Loucy (cell line): ENCODE results near the gene BABAM2.

ENCODE experiments used
- H2AFZ ChIP-seq: fragments of 200-600 bp; sonication (generic); 2 replicates; pipeline ENCODE4 v1.6.0; 2016; ENCODE audit warnings: antibody characterized with exemption, mild to moderate bottlenecking, low read length, moderate library complexity
- H3F3A ChIP-seq: fragments of 200-600 bp; 2 replicates; pipeline ENCODE4 v1.6.0; 2016; ENCODE audit warnings: antibody characterized with exemption, low read depth, mild to moderate bottlenecking
- H3K27me3 ChIP-seq: fragments of 200-600 bp; sonication (generic); 2 replicates; pipeline ENCODE4 v1.6.1; 2014; ENCODE audit warnings: low read length, mild to moderate bottlenecking; ENCODE audit not compliant: insufficient read depth, poor library complexity, severe bottlenecking
- H3K36me3 ChIP-seq: fragments of 200-600 bp; sonication (generic); 2 replicates; pipeline ENCODE4 v1.6.1; 2016; ENCODE audit warnings: low read length; ENCODE audit not compliant: insufficient read depth
- H3K4me1 ChIP-seq: fragments of 200-600 bp; sonication (generic); 2 replicates; pipeline ENCODE4 v1.5.1; 2014; ENCODE audit warnings: low read length, mild to moderate bottlenecking; ENCODE audit not compliant: insufficient read depth, poor library complexity, severe bottlenecking
- H3K4me2 ChIP-seq: fragments of 200-600 bp; sonication (generic); 2 replicates; pipeline ENCODE4 v1.6.0; 2014; ENCODE audit warnings: antibody characterized with exemption, low read length, low read depth, mild to moderate bottlenecking; ENCODE audit not compliant: poor library complexity, severe bottlenecking
- H3K4me3 ChIP-seq: fragments of 200-600 bp; sonication (generic); 2 replicates; pipeline ENCODE4 v1.5.1; 2014; ENCODE audit warnings: low read length, mild to moderate bottlenecking, mixed read lengths; ENCODE audit not compliant: poor library complexity, severe bottlenecking
- H3K79me2 ChIP-seq: fragments of 200-600 bp; sonication (generic); 2 replicates; pipeline ENCODE4 v1.6.1; 2014; ENCODE audit warnings: low read length; ENCODE audit not compliant: insufficient read depth
- H3K9ac ChIP-seq: fragments of 200-600 bp; sonication (generic); 2 replicates; pipeline ENCODE4 v1.6.0; 2014; ENCODE audit warnings: mild to moderate bottlenecking, low read depth, low read length, moderate library complexity; ENCODE audit not compliant: poor library complexity, severe bottlenecking
- H3K9me2 ChIP-seq: fragments of 200-600 bp; sonication (generic); replicated peaks from 2 replicates; pipeline ENCODE4 v1.6.1; 2016; ENCODE audit warnings: low read depth, low read length, mixed read lengths
- H3K9me3 ChIP-seq: fragments of 200-600 bp; sonication (generic); 2 replicates; pipeline ENCODE4 v1.6.1; 2014; ENCODE audit warnings: mild to moderate bottlenecking, antibody characterized with exemption, low read length, low read depth; ENCODE audit not compliant: insufficient read depth
- H4K20me1 ChIP-seq: fragments of 200-600 bp; sonication (generic); 2 replicates; pipeline ENCODE4 v1.6.0; 2014; ENCODE audit warnings: antibody characterized with exemption, low read length, mild to moderate bottlenecking; ENCODE audit not compliant: insufficient read depth, poor library complexity, severe bottlenecking
- CTCF ChIP-seq: fragments of 200-600 bp; sonication (generic); conservative IDR thresholded peaks from 2 replicates; pipeline ENCODE4 v1.5.1; 2014; ENCODE audit warnings: mild to moderate bottlenecking, antibody characterized with exemption, low read length
- EZH2phosphoT487 ChIP-seq: fragments of 200-600 bp; IDR thresholded peaks from 2 replicates; pipeline ENCODE4 v1.6.1; 2018; ENCODE audit warnings: antibody characterized with exemption, mild to moderate bottlenecking, moderate library complexity, borderline replicate concordance

BABAM2 gene

GRCh38 chr2:28166956-28167355 is 276.4 kb downstream of the BABAM2 start:
- Histone ChIP-seq H3K4me1 (peaks cover 9% of the 10 kb centered on the region), H2AFZ (no peak overlapping the region), H3F3A (no peaks in the 10 kb centered on the region), H3K4me2 (no peak overlapping the region), H3K9ac (no peak overlapping the region), H3K79me2 (no peaks in the 10 kb centered on the region), H3K9me2 (no peaks in the 10 kb centered on the region), H3K4me3 (no peak overlapping the region), H4K20me1 (no peaks in the 10 kb centered on the region), H3K9me3 (no peaks in the 10 kb centered on the region), H3K27me3 (no peaks in the 10 kb centered on the region), H3K36me3 (no peaks in the 10 kb centered on the region)
- TF ChIP-seq EZH2phosphoT487 (no peak), CTCF (no peak)

GRCh38 chr2:28168376-28168775 is 277.8 kb downstream of the BABAM2 start:
- TF ChIP-seq EZH2phosphoT487 (no peak), CTCF (peak; percentile 22; the same call in 1 of the 2 replicates)
- Histone ChIP-seq H3K9ac (no peak overlapping the region), H2AFZ (no peak overlapping the region), H3F3A (no peaks in the 10 kb centered on the region), H3K4me1 (peaks cover 9% of the 10 kb centered on the region), H3K4me2 (no peak overlapping the region), H4K20me1 (no peaks in the 10 kb centered on the region), H3K9me3 (no peaks in the 10 kb centered on the region), H3K4me3 (no peak overlapping the region), H3K9me2 (no peaks in the 10 kb centered on the region), H3K27me3 (no peaks in the 10 kb centered on the region), H3K79me2 (no peaks in the 10 kb centered on the region), H3K36me3 (no peaks in the 10 kb centered on the region)

- no peak overlapping the region for H3K4me2 ChIP-seq
- no peak overlapping the region for H3K9ac ChIP-seq
- no peak overlapping the region for H2AFZ ChIP-seq
- H3K9me3 ChIP-seq = no peaks in the 10 kb centered on the region
- no peaks in the 10 kb centered on the region for H3F3A ChIP-seq
- no peaks in the 10 kb centered on the region for H3K27me3 ChIP-seq
- H4K20me1 ChIP-seq = no peaks in the 10 kb centered on the region
- H3K36me3 ChIP-seq = no peaks in the 10 kb centered on the region
- no peak overlapping the region for H3K4me3 ChIP-seq
- TF ChIP-seq EZH2phosphoT487 (no peak), CTCF (no peak)
- H3K4me1 ChIP-seq = peaks cover 9% of the 10 kb centered on the region
- no peaks in the 10 kb centered on the region for H3K79me2 ChIP-seq
- no peaks in the 10 kb centered on the region for H3K9me2 ChIP-seq
Measured at GRCh38 chr2:28169492-28169891, 279.0 kb downstream of the BABAM2 start.
